ENCODE data around the gene RPE65.
"Not testable (repeated sequence)": the region's sequence is repeated elsewhere in the genome, so short reads cannot be mapped to it uniquely, and the experiment has no call there.

Gene RPE65

GRCh38 chr1:68448365-68448764 lies 1.4 kb downstream of the RPE65 start:
- DNase-seq: no peak

GRCh38 chr1:68445709-68446108 lies 4.0 kb downstream of the RPE65 start:
- DNase-seq: no peak

GRCh38 chr1:68442822-68443556 lies 6.8 kb downstream of the RPE65 start:
- DNase-seq: no peak

- DNase-seq: no peak
Observed at GRCh38 chr1:68442006-68442405, 7.7 kb downstream of the RPE65 start.

GRCh38 chr1:68438310-68438709 lies 11.4 kb downstream of the RPE65 start:
- DNase-seq: no peak

- no peak for DNase-seq
Observed at GRCh38 chr1:68433395-68433794, 16.4 kb downstream of the RPE65 start.

- no peak for DNase-seq
Observed at GRCh38 chr1:68431076-68431475, 18.7 kb downstream of the RPE65 start.

- no peak for DNase-seq
Observed at GRCh38 chr1:68429233-68429808, 20.4 kb downstream of the RPE65 start.

- DNase-seq: no peak
Observed at GRCh38 chr1:68426594-68426993, 23.2 kb downstream of the RPE65 start.

GRCh38 chr1:68421350-68421749 lies 28.4 kb downstream of the RPE65 start:
- no peak for DNase-seq

GRCh38 chr1:68409426-68409825 lies 40.3 kb downstream of the RPE65 start:
- no peak for DNase-seq

- no peak for DNase-seq
Observed at GRCh38 chr1:68401506-68401905, 48.2 kb downstream of the RPE65 start.

- DNase-seq: not testable (repeated sequence)
Observed at GRCh38 chr1:68395575-68395974, 54.2 kb downstream of the RPE65 start.

- not testable (repeated sequence) for DNase-seq
Observed at GRCh38 chr1:68392474-68392873, 57.3 kb downstream of the RPE65 start.

- not testable (repeated sequence) for DNase-seq
Observed at GRCh38 chr1:68385798-68386524, 63.8 kb downstream of the RPE65 start.

GRCh38 chr1:68384872-68385411 lies 64.8 kb downstream of the RPE65 start:
- no peak for DNase-seq

GRCh38 chr1:68384321-68384813 lies 65.4 kb downstream of the RPE65 start:
- DNase-seq: no peak

GRCh38 chr1:68383092-68383491 lies 66.7 kb downstream of the RPE65 start:
- DNase-seq: no peak

- no peak for DNase-seq
Observed at GRCh38 chr1:68379085-68379478, 70.7 kb downstream of the RPE65 start.
